ENCODE results near the gene MDK.

DNA sequence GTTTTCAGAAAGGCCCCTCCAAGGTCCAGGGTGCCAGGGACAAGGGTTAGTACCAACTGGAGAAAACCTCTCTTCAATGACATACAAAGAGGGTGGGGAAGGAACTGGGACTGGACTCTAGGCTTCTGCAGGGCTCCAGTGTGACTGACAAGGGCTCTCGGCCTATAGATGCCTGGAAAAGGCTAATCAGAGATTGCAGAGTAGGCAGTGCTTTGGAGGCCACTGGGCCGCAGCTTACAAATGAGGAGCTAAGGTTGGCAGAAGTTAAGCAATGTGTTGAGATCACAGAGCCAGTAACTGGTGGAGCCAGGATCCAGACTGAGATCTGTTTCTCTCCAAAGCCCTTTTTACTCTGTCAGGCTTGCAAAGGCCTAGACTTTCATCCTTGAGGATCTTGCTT is 41.7 kb upstream of the MDK start:
- TF ChIP-seq, protein P1, sequence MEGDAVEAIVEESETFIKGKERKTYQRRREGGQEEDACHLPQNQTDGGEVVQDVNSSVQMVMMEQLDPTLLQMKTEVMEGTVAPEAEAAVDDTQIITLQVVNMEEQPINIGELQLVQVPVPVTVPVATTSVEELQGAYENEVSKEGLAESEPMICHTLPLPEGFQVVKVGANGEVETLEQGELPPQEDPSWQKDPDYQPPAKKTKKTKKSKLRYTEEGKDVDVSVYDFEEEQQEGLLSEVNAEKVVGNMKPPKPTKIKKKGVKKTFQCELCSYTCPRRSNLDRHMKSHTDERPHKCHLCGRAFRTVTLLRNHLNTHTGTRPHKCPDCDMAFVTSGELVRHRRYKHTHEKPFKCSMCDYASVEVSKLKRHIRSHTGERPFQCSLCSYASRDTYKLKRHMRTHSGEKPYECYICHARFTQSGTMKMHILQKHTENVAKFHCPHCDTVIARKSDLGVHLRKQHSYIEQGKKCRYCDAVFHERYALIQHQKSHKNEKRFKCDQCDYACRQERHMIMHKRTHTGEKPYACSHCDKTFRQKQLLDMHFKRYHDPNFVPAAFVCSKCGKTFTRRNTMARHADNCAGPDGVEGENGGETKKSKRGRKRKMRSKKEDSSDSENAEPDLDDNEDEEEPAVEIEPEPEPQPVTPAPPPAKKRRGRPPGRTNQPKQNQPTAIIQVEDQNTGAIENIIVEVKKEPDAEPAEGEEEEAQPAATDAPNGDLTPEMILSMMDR (IDR thresholded peaks at IDR 0.05; ENCODE audit: low read depth, low read length, missing input control): no peak
- TF ChIP-seq JUND (IDR thresholded peaks at IDR 0.05) (no peak), TAF1 (conservative IDR thresholded peaks at IDR 0.05) (no peak), YY1 (IDR thresholded peaks at IDR 0.05) (no peak), ATF3 (IDR thresholded peaks at IDR 0.05) (no peak), RXRA (IDR thresholded peaks at IDR 0.05) (no peak), RAD21 (IDR thresholded peaks at IDR 0.05) (no peak), NR2F2 (IDR thresholded peaks at IDR 0.05) (no peak), FOXA1 (IDR thresholded peaks at IDR 0.05) (no peak), REST (IDR thresholded peaks at IDR 0.05) (no peak)
